Brain microvascular endothelial cell (primary cell): Measurements from ENCODE around the gene EXOG.

ENCODE experiments used
- DNase-seq: peaks from one replicate; pipeline ENCODE4 v3.0.0-alpha.2; 2020
- H3K27ac ChIP-seq: fragments of 250-450 bp; sonication (Bioruptor Pico); 2 replicates; pipeline ENCODE4 v1.5.1; 2020; ENCODE audit warnings: mild to moderate bottlenecking, moderate library complexity
- H3K27me3 ChIP-seq: fragments of 250-450 bp; sonication (Bioruptor Pico); replicated peaks from 2 replicates; pipeline ENCODE4 v1.5.1; 2020; ENCODE audit warnings: mild to moderate bottlenecking
- H3K36me3 ChIP-seq: fragments of 250-450 bp; sonication (Bioruptor Pico); replicated peaks from 2 replicates; pipeline ENCODE4 v1.5.1; 2020; ENCODE audit warnings: mild to moderate bottlenecking
- H3K4me3 ChIP-seq: 2 replicates; pipeline ENCODE4 v1.5.1; 2011; ENCODE audit warnings: low read depth, mild to moderate bottlenecking, control low read depth, low read length, moderate library complexity
- in situ Hi-C: cut with HindIII; loops from 2 replicates; pipeline ENCODE4 v1.10.0; 2017; ENCODE audit warnings: low sequenced_read_pairs, low pct_ligation_motif_present
- TF ChIP-seq, protein P1 (sequence below): IDR thresholded peaks from 2 replicates; pipeline ENCODE4 v1.5.1; 2011; ENCODE audit warnings: low read depth, mild to moderate bottlenecking, moderate library complexity, low read length, control low read depth, inconsistent platforms; ENCODE audit errors: missing control alignments

EXOG gene

GRCh38 chr3:38545550-38545949 is 49.4 kb downstream of the EXOG start:
- no peak overlapping the region for H3K27ac ChIP-seq
- no peak overlapping the region for H3K4me3 ChIP-seq
- no peaks in the 10 kb centered on the region for H3K27me3 ChIP-seq
- no peak for DNase-seq
- in situ Hi-C loops = no loop called here
- TF ChIP-seq, protein P1, sequence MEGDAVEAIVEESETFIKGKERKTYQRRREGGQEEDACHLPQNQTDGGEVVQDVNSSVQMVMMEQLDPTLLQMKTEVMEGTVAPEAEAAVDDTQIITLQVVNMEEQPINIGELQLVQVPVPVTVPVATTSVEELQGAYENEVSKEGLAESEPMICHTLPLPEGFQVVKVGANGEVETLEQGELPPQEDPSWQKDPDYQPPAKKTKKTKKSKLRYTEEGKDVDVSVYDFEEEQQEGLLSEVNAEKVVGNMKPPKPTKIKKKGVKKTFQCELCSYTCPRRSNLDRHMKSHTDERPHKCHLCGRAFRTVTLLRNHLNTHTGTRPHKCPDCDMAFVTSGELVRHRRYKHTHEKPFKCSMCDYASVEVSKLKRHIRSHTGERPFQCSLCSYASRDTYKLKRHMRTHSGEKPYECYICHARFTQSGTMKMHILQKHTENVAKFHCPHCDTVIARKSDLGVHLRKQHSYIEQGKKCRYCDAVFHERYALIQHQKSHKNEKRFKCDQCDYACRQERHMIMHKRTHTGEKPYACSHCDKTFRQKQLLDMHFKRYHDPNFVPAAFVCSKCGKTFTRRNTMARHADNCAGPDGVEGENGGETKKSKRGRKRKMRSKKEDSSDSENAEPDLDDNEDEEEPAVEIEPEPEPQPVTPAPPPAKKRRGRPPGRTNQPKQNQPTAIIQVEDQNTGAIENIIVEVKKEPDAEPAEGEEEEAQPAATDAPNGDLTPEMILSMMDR = no peak
- no peaks in the 10 kb centered on the region for H3K36me3 ChIP-seq

DNA sequence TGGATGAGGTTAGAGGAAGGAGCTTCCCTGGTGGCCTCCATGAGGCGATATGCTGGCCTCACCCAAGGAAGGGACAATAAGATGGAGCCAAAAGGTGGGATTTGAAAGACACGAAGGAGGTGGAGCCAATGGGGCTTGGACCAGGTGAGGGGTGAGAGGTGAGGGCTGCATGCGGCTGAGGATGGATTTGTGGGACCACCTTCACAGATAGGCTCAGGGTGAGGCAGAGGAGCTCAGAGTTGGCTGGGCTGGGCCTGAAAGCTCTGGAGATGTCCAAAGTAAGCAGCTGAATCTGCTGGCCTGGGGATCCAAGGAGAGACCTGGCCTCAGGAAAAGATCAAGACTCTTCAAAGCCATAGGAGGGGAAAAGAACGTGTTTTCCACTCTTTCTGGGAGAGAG is 49.8 kb downstream of the EXOG start:
- TF ChIP-seq, protein P1 = no peak
- H3K27ac ChIP-seq = no peak overlapping the region
- no peaks in the 10 kb centered on the region for H3K27me3 ChIP-seq
- no peak overlapping the region for H3K4me3 ChIP-seq
- in situ Hi-C loops = no loop called here
- DNase-seq = no peak
- no peaks in the 10 kb centered on the region for H3K36me3 ChIP-seq

DNA sequence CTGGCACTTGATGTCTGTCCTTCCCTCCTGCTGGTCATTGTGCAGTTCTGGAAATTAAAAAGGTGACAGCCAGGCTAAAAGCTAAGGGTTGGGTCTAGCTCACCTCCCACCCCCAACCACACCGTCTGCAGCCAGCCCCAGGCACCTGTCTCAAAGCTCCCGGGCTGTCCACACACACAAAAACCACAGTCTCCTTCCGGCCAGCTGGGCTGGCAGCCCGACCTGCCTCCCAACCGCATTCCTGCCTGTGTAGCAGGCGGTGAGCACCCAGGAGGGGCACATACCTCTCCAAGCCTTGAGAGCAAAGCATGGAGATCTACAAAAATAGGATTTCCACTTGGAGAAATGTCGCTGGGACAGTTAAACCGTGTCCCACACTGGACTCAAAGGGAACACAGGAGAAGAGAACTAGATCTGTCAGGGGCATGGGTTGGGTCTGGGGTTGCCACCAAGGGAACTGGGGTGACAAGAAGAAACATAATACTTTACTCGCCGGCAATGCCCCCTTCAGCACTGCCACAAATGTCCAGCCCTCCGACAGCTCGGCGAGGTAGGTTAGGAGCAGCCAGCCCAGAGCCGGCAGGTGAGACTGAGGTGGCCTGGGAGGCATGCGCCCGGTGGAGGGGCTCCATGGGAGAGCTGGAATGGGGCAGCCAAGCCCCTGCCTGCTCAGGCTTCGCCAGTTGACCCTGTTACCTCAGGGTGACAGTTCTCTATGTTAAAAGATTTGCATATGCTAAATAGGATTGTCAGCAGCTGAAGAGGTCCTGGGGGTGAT is 52.2 kb downstream of the EXOG start:
- Histone ChIP-seq H3K27me3 (no peaks in the 10 kb centered on the region), H3K4me3 (no peak overlapping the region), H3K27ac (no peak overlapping the region), H3K36me3 (no peaks in the 10 kb centered on the region)
- in situ Hi-C loops = no loop called here
- no peak for DNase-seq
- TF ChIP-seq, protein P1 = no peak

DNA sequence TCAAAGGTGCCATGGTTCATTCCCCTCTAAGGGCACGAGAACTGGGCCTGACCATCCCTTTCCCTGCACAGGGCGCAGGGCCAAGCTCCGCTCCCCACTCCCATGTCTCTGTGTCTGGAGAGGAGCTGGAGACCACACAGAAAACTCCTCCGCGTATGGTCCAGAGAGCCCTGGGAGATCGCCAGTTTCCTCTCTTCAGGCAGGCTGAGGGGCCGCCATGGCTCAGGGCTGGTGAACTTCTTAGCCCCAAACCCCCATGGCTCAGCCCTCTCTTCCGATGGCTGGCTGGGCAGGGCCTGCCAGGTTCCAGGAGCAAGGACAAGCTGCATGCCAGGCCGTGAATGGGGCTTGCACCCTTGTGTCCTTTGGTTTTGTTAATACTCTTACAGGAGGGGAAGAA is 52.9 kb downstream of the EXOG start:
- H3K27me3 ChIP-seq = no peaks in the 10 kb centered on the region
- no peaks in the 10 kb centered on the region for H3K36me3 ChIP-seq
- no peak overlapping the region for H3K4me3 ChIP-seq
- TF ChIP-seq, protein P1 = no peak
- DNase-seq = no peak
- no peak overlapping the region for H3K27ac ChIP-seq
- in situ Hi-C loops = no loop called here

GRCh38 chr3:38549486-38549885 is 53.3 kb downstream of the EXOG start:
- in situ Hi-C loops = no loop called here
- no peak for DNase-seq
- no peaks in the 10 kb centered on the region for H3K27me3 ChIP-seq
- H3K36me3 ChIP-seq = no peaks in the 10 kb centered on the region
- TF ChIP-seq, protein P1 = no peak
- H3K4me3 ChIP-seq = no peak overlapping the region
- no peak overlapping the region for H3K27ac ChIP-seq
